Mucosa of descending colon (tissue), 3 donors: ENCODE measurements around the gene RNASET2. TPM values are rescaled to one million over a fixed set of nuclear protein-coding genes. Genes with fewer than 3 reads are reported as not detected.
A peak's percentile ranks its signal among the peaks of the same experiment; 100 is the strongest.
"Not testable (repeated sequence)": the region's sequence is repeated elsewhere in the genome, so short reads cannot be mapped to it uniquely, and the experiment has no call there.

Experiments
- ATAC-seq: fragments of 200-7000 bp; cut with Tn5 transposase; one replicate; pipeline ENCODE4 v1.9.1; 2020; ENCODE audit warnings: mild to moderate bottlenecking, moderate library complexity
- DNase-seq, 3 donors: peaks; one replicate each; pipeline ENCODE4 v3.0.0-alpha.2; 2020
- H3K36me3 ChIP-seq: fragments of 200-600 bp; one replicate; pipeline ENCODE4 v1.8.0; 2021; ENCODE audit warnings: low read depth, mild to moderate bottlenecking
- H3K4me1 ChIP-seq: fragments of 200-600 bp; one replicate; pipeline ENCODE4 v1.8.0; 2021; ENCODE audit warnings: low read depth, mild to moderate bottlenecking
- H3K4me3 ChIP-seq: fragments of 200-600 bp; one replicate; pipeline ENCODE4 v1.8.0; 2021; ENCODE audit warnings: mild to moderate bottlenecking
- H3K9me3 ChIP-seq: fragments of 200-600 bp; one replicate; pipeline ENCODE4 v1.8.0; 2021; ENCODE audit warnings: mild to moderate bottlenecking
- intact Hi-C, 2 donors: fragments of 100-400 bp; cut with DNase I in 1 of 2; cut with micrococcal nuclease in 1 of 2; formaldehyde crosslinking; loops; one replicate each; pipeline versions ENCODE4 v1.11.0 to v1.11.1; 2022; cut with DNase I, micrococcal nuclease
- total RNA-seq, 3 donors: library from RNA; stranded (reverse); fragmentation: NEBNext Ultra II Directional in 2 of 3; extraction: Animal tissue kit (Norgen Biotek cat#: 25700) in 2 of 3; gene quantifications; one replicate each; pipeline versions ENCODE4 v1.2.1 to v1.2.4, GENCODE V29; 2021 to 2023
- TF ChIP-seq, protein P1 (sequence below): fragments of 200-600 bp; IDR thresholded peaks from one replicate; pipeline ENCODE4 v1.8.0; 2022; ENCODE audit warnings: antibody characterized with exemption, mild to moderate bottlenecking
- donor health status: DM: no; HTN: no; CAD: no; lungs with moderate emphysema.
- donor health status: DM: no; HTN: no; CAD: no.
- donor health status: DM: no; HTN: yes; CAD: no.

The RNASET2 gene
- total RNA-seq, 3 donors from 2014 or later: 60.1 to 127 (median 109) TPM

DNA sequence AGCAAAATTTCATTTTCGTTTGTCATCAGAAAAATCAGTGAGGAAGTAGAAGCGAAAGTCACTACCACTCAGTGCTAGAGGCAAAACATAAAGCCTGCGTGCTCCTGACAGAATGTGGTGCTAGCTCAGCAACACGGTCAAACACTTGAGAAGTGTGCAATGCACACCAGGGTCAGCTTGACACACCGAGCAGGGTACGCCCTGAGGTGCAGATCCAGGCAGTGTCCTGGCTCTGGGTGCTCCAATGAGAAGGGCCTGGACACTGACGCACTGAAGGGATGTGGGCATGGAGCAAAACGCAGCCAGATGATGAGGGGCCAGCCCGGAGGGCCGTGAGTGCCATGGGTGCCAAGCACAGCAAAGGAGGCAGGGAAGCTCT lies 5.9 kb downstream of the RNASET2 start:
- Histone ChIP-seq H3K9me3 (no peaks in the 10 kb centered on the region), H3K4me3 (no peak overlapping the region), H3K4me1 (peaks cover 25% of the 10 kb centered on the region), H3K36me3 (no peaks in the 10 kb centered on the region)
- TF ChIP-seq, protein P1, sequence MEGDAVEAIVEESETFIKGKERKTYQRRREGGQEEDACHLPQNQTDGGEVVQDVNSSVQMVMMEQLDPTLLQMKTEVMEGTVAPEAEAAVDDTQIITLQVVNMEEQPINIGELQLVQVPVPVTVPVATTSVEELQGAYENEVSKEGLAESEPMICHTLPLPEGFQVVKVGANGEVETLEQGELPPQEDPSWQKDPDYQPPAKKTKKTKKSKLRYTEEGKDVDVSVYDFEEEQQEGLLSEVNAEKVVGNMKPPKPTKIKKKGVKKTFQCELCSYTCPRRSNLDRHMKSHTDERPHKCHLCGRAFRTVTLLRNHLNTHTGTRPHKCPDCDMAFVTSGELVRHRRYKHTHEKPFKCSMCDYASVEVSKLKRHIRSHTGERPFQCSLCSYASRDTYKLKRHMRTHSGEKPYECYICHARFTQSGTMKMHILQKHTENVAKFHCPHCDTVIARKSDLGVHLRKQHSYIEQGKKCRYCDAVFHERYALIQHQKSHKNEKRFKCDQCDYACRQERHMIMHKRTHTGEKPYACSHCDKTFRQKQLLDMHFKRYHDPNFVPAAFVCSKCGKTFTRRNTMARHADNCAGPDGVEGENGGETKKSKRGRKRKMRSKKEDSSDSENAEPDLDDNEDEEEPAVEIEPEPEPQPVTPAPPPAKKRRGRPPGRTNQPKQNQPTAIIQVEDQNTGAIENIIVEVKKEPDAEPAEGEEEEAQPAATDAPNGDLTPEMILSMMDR: no peak
- DNase-seq (peak in 2 of 3 donors; percentile 36 to 60), ATAC-seq (peak; percentile 28)
- intact Hi-C loops: no loop called here

DNA sequence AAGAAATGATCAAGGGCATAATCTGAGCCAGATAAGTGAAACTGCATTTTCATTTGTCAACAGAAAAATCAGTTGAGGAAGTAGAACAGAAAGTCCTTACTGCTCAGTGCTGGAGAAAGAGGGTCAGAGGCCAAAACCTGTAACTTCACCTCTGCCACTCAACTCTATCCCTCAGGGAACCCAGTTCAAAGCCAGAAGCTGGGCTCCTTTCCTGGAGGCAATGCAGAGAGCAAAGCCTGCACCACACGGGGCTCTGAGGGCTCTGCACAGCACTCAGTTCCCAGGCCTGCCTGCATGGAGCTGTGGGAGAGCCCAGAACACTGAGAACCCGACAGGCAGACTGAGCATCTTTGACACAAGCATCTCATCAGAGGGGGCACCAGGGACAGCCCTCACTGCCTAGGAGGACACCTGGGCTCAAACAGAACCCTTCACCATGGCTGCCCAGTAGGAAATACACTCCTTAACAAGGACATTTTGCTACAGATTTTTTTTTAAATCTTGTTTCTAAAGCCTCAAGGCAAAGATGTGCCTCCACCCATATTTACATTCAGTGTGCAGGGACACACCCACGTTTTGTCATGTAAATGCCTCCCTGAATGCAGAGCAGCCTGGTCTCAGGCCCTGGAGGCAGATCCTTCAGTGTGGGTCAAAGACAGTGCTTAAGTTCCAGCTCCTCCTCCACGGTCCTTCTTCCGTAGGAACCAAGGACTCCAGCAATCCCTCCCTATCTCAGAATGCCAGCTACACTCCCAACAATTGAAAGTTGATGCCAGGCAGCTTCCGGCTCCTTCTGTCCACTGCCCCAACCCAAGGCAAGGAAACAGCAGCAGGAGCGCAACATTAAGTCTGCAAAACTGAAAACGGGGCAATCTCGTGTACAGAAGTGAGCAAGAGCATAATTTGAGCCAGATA lies 6.6 kb downstream of the RNASET2 start:
- ATAC-seq (peak; percentile 66), DNase-seq (peak in 2 of 3 donors; percentile 30 to 41)
- H3K4me1 ChIP-seq: peaks cover 25% of the 10 kb centered on the region
- intact Hi-C loops: no loop called here
- H3K9me3 ChIP-seq: no peaks in the 10 kb centered on the region
- H3K36me3 ChIP-seq: no peaks in the 10 kb centered on the region
- TF ChIP-seq, protein P1: no peak
- H3K4me3 ChIP-seq: no peak overlapping the region

DNA sequence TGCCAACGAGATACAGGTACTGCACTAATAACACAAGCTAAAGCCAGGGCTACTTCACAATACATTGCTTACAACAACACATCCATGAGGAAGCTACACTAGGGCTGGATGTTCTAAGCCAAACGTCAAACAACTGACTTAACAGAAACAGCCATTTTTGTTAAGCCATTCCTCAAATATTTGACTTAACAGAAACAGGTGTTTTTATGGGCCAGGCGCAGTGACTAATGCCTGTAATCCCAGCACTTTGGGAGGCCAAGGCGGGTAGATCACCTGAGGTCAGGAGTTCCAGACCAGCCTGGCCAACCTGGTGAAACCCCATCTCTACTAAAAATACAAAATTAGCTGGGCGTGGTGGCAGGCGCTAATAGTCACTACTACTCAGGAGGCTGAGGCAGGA lies 7.6 kb downstream of the RNASET2 start:
- H3K9me3 ChIP-seq, H3K36me3 ChIP-seq, intact Hi-C loops, ATAC-seq, H3K4me3 ChIP-seq, DNase-seq: not testable (repeated sequence)
- peaks cover 18% of the 10 kb centered on the region for H3K4me1 ChIP-seq

DNA sequence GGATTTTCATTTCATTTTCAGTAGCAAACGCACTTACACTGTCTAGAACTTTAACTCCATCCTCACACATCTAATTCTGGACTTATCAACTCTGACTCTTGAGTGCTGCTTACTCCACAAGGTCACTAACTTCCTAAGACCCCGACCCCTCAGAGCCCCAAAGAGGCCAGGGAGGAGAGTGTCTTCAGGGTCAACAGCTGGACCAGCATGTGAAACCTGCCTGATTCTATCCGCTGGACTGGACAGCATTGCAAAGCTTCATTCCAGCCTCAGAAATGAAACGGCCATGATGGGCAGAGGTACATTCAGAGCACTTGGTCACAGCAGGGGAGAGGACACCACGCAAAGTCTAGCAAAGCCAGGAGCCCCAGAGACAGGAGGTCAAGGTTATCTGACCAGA lies 9.1 kb downstream of the RNASET2 start:
- DNase-seq (no peak), ATAC-seq (no peak)
- no peak overlapping the region for H3K4me3 ChIP-seq
- H3K4me1 ChIP-seq: peaks cover 18% of the 10 kb centered on the region
- intact Hi-C loops: no loop called here
- no peaks in the 10 kb centered on the region for H3K9me3 ChIP-seq
- H3K36me3 ChIP-seq: no peaks in the 10 kb centered on the region
- TF ChIP-seq, protein P1: no peak

DNA sequence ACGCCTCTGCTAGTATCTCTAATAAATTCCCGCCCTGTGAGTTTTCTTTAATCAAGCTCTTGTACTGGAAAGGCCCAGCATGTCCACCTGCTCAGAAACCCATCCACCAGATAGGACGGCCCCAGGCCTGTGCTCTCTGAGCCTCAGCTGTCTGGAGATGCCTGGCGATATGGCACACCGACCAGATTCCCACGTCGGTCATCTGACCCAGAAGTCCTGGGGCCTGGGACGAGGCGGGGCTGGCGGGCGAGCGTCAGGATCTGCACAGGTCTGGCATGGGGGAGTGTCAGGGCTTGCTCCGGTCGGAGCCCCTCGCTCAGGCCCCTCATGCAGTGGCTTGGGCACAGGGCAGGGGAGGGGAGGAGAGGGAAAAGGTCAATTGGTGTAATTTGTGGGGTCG lies 10.2 kb downstream of the RNASET2 start:
- intact Hi-C loops: no loop called here
- Histone ChIP-seq H3K4me1 (peaks cover 18% of the 10 kb centered on the region), H3K9me3 (no peaks in the 10 kb centered on the region), H3K4me3 (no peak overlapping the region), H3K36me3 (no peaks in the 10 kb centered on the region)
- TF ChIP-seq, protein P1: no peak
- ATAC-seq (no peak), DNase-seq (no peak)

DNA sequence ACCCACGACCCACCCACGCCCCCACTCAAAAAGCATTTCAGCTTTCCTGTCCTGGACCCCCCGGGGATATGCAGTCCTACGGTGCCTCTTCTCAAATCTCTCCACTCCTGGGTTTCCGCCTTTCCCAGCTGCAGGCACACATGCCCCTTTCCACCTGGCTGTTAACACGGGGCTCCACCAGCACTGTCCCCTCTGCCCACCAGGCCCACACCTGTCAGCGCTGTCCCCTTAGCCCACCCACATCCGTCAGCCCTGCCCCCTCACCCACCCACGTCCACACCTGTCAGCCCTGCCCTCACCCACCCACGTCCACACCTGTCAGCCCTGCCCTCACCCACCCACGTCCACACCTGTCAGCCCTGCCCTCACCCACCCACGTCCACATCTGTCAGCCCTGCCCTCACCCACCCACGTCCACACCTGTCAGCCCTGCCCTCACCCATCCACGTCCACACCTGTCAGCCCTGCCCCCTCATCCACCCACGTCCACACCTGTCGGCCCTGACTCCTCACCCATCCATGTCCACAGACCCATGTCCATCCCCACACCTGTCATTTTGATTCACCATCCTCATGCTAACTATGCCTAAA lies 11.6 kb downstream of the RNASET2 start:
- no peak overlapping the region for H3K4me3 ChIP-seq
- peaks cover 11% of the 10 kb centered on the region for H3K4me1 ChIP-seq
- no peak for DNase-seq
- TF ChIP-seq, protein P1: no peak
- ATAC-seq: no peak
- H3K9me3 ChIP-seq: no peaks in the 10 kb centered on the region
- intact Hi-C loops: no loop called here
- H3K36me3 ChIP-seq: no peaks in the 10 kb centered on the region
